SK-N-DZ (cell line): ENCODE measurements around the gene C3orf18.

ENCODE experiments used
- DNase-seq: peaks from one replicate; pipeline ENCODE4 v3.0.0-alpha.2; 2015; ENCODE audit warnings: low spot score

C3orf18 gene

DNA sequence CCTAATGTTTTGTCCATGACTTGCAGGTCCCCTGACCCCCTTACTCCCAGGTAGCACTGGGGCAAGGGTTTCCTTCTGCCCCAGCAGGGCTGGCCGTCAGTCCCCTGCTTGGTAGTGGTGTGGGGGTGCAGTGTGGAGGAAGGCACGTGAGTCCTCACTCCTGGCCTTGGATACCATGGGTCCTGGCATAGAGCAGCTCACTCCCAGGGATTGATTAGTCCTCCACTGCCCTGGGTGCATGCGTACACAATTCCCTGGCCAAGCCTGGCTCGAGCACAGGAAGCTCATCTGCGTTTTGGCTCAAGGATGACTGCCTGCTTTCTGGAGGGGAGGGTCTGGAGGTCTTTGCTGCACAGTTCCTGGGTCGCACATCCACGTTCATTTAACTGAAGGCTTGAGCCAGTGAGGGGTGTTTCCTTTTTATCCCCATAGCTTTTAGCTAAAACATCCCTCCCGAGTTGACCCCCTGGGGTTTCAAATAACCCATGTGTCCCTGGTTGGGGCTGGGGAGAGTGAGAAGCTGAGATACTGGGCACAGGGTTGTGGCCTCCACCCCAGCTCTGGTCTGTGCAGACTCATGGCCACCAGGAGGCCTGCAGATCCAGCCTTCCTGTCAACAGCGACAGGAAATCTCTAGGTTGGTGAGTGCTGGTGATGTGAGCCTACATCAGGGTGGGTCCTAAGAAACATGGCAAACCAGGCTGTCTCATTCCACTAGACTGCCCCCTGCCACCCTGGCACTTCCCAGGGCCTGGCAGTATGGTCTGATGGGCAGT is 13.3 kb upstream of the C3orf18 start:
- DNase-seq, result no peak

DNA sequence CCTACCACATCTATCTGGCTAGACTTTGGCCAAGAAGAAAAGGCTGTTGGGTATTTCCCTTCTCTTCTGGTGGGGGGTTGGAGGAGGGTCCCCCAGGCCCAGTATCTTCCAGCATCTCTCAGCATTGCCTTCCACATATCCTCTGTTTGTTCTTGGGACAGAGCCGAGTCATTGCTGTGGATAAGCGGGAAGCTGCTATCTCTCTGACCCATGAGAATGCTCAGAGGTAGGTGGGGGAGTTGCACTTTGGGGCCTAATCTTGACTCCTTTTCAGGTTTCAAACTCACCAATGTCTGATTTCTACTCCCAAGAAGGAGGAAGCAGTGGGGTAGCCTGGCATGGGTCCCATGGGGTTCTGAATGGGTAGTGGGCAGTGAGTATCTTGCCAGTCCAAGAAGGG is 9.8 kb upstream of the C3orf18 start:
- no peak for DNase-seq

DNA sequence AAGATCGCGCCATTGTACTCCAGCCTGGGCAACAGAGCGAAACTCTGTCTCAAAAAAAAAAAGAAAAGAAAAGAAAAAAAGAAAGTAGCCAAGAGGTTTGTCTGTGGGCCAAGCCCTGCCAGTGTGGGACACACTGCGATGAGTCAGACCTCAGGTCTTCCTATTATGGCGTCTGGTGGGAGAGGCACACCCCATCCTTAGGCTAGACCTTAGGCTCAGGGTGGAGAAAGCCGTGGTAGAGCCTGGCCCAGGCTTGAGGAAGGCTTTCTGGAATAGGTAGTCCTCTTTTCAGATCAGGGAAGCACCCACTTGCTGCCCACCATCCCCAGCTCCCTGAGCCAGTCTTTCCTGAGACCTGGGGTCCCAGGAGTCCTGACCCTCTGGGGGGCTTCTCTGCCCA is 7.8 kb upstream of the C3orf18 start:
- DNase-seq, result no peak

DNA sequence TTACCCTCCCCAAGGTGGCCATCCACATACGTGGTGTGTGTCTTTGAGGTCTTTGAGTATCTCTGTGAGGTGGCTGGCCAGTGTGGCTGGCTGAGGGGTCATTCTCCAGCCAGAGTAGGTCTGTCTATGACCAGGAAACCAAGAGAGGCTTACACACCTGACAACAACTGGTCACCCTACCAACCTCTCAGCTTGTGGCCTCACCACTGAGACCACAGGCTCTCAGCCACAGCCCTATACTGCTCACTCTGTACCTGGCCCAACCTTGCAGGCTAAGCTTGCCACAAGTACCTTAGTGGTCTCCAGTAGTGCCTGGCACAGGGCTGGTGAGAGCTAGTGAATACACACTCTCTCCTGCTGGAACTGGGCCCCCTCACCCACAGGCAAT is 6.9 kb upstream of the C3orf18 start:
- no peak for DNase-seq

DNA sequence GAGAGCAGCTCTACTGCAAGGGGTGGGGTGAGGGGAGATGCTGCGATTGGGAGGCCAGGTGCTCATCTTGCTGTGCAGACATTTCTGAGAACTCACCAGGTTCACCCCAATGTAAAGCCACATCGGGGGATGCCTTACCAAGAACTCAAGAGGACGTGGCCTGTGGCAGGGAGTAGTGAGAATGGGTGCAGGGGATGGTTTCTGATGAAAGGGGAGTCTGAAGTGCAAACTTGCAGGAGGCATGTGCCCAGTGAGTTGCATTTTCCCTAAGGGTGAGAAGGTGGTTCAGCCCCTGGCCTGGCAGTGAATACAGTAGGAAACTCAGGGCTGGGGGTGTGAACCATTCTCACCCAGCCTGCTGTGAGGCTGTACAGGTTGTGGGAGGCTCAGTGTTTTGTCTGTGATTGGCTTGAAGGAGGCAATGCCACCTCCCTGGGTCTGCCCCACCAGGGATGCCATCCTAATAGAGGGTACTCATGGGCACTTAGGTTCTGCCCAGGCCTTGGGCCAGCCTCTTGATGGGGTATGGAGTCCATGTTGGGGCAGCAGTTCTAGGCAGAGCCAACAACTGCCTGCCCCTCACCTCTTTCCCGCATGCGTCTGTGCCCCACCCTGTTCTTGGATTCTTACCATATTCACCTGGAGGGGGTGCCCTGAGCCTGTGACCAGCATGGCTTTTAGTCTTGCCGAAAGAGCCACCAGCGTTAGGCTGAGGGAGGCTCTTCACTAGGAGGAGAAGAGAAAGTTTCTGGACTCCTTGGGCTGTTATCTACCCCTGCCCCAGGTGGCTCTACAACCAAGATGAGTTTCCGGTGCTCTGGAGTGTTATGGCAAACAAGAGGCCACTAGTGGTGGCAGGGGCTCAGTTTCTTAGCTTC is 6.3 kb upstream of the C3orf18 start:
- no peak for DNase-seq

DNA sequence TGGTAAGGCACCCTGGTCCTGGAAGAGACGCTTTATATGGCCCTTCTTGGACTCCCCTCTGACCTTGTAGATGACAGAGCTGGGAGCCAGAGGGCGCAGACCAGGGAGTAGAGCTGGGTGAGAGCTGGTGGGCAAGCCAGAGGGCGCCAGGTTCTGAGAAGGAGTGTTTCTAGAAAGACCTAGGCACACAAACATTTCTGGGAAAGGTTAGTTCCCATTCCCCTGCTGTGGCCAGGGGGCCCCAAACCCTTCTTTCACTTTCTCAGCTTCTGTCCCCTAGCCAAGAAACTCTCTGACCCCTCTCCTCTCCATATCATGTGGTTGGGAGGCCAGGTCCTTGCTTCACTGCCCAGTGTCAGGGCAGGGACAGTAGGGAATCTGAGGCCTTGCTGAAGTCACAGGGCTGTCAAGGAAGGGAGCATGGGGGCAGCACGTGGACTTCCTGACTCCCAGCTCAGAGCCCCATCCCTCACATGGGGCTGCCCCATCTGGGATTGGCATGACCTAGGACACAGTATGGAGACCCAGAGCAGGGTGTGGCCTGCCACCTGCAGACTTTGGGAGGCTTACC is 5.3 kb upstream of the C3orf18 start:
- no peak for DNase-seq

DNA sequence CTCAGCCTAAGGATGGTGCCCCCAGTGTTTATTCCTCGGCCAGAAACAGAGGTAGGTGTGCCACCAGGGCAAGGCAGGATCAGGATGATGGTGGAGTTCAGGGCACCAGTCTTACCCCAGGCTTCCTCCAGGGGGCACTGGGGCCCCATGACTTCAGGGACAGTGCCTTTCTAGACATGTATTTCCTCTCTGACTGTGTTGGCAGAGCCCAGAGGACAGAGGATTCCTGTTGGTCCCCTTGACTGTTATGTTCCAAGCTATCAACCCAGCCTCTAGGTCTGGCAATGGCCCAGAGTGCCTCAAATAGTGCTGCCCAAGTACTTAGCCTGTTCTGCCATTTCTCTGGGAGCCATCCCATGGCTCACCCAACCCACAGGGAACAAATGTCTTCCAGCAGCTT is 4.6 kb upstream of the C3orf18 start:
- DNase-seq, result peak; percentile 33

DNA sequence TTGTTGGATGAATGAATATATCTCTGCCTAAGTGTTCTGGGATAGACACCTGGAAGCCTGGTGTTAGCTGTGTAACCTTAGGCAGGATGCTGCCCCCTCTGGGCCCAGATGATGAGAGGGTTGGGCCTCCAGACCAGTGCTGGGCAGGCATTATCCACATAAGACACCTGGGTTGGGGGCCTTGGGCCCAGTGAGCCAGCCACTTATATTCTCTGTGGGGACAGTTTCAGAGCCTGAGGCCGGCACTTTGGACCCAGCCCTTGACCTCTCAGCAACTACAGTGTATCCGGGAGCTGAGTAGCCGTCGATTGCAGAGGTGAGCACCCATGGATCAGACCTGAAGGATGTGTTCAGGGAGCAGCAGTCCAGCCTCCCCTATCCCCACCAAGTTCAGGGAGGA is 3.9 kb upstream of the C3orf18 start:
- no peak for DNase-seq

DNA sequence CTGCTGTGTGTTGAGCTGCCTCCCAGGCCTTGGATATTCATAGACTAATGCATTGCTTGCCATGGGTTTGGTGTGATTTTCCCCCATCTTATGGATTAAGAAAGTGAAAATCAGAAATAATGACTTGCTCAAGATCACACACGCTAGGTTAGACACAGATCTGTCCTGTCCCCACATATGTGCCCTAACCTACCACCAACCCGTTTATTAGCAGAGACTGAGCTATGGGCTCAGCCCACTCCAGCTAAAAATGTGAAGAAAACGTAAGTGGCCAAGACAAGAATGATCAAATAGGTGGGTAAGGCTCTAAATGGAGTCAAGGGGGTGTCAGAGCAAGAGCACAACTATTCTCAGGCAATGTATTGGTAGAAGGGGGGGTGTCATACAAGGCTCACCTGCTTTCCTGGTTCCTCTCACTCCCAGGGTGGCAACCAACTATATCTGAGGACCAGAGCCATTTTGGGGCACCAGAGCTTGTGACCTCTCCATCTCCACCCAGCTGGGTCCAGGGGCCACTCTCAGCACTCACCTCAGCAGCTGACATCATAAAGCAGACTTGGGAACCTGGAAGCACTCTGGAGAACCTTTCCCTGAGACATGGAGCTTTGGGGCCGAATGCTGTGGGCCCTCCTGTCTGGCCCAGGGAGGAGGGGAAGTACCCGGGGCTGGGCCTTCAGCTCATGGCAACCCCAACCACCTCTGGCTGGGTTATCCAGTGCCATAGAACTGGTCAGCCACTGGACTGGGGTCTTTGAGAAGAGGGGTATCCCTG is 3.1 kb upstream of the C3orf18 start:
- no peak for DNase-seq

DNA sequence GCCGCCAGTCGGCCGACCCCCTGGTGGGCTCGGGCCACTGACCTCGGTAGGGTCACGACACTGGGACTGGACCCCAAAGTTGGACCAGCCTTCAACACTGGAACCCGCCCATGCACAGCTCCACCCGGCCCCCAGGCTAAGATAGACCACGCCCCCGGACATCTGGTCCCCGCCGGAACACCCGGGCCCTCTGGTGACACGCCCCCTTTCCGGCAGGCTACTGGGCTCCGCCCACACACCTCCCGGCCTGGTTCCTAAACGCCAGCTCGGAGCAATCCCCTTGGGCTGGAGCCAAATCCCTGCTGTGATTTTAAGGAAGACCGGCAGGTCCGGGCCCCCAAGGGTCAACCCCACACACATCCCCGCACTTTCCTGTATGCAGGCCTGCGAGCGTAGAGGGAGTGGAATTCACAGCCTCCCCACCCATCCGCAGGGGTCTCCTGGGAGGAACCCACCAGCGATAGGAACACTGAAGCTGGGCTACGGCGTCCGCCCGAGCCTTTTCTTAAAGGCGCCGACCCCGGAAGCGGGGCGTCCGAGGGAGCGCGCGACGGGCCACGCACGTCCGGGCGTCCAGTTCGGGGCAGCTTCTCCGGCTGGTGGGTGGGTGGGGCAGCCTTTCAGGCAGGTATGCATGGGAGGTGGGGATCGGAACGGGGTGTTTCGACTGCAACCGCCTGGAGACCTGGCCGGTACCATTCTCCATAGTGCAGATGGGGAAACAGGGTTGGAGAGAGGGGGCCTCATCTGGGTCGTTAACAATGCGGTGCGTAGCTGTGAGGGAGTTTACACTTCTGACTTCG is 1.6 kb upstream of the C3orf18 start, which contains the start of gene HEMK1:
Gene HEMK1, plus strand, starts transcription at position 576 of the 803 bp plus-strand sequence. CDS start 1,583 bp downstream, outside the sequence.
- peak; percentile 92 for DNase-seq

DNA sequence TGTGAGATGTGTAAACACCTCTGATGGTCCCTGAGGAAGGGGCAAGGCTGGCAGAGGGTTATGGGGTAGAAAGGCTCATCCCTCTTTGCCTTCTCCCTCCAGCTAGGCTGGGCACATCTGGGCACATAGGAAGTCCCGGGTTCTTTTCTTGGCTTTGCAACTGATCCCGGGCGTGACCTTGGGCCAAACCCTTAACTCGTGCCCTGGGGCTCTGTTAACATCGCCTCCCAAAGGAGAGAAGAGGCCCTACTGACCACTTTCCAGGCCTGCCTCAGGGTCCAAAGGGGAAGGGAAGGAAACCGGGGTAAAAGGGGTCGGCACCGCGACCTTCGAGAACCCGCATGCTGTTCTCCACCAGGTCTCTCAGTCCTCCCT is 549 bp downstream of the C3orf18 start:
- DNase-seq, result no peak

DNA sequence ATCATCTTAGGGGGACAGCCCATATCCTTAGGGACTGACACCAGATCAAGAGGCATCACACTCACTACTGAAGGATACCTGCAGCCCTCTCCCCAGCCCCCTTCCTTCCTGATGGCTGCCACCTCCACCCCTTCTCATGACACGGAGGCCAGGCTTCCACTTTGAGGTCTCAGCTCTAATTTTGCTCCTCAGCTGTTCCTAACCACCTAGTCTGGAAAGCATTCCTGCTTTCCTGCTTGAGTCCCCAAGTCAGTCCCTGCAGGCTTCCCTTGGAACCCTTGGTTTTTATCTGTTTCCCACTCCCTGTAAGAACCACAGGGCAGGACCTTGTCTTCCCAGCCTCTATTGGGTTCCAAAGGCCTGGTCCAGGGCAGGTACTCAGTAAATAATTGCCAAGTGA is 3.2 kb downstream of the C3orf18 start:
- no peak for DNase-seq

DNA sequence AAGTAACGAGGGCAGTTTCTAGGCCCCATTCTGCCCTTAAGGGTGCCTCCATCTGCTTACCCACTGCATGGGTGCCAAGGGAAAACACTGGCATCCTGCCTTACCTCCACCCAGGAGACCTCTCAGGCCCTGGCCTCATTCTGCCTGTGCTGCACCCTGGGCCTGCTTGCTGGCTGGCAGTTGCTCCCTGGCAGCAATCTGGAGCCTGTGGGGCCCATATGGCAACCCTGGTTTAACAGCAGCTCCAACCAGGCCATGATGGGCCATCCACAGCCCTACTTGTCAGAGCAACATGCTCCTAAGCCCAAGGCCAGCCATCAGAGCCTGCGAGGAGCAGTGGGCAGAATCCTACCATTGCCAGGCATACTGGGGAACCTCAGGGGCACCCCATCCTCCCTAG is 3.7 kb downstream of the C3orf18 start:
- DNase-seq, result no peak

DNA sequence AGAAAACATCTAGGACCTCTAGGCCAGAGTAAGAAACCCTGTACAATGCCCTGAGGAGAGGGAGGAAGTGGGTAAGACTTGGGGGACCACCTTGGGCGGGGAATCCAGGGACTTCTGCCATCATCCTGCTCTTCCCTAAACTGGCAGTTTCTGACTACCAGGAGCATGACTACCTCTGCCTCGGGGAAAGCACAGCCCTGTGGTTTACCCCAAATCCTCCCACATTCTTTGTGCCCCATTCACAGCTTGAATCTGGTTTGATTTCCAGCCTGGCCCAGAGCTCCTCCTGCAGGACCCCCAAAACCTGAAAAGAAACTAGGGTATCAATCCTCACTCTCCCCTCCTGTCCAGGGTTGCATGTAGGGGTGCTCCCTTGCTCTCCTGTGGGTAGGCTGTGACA is 4.7 kb downstream of the C3orf18 start:
- DNase-seq, result no peak

DNA sequence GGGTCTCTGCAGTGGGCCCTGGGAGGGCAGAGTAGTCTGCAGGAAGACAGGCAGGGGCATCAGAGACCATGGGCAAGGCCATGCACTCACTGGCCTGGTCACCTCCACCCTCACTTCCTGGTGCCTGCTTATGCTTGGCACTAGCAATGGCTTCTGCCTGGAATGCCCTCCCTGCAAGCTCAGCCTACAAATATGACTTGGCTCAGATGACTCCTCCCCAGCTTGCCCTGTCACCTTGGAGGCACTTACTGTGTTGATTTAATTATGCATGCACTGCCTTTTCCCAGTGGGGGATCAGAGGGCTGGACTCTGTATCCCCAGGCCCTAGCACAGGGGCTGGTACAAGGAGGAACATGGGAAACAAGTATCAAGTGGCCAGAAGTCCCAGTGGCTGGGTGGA is 7.8 kb downstream of the C3orf18 start:
- peak; percentile 47 for DNase-seq

DNA sequence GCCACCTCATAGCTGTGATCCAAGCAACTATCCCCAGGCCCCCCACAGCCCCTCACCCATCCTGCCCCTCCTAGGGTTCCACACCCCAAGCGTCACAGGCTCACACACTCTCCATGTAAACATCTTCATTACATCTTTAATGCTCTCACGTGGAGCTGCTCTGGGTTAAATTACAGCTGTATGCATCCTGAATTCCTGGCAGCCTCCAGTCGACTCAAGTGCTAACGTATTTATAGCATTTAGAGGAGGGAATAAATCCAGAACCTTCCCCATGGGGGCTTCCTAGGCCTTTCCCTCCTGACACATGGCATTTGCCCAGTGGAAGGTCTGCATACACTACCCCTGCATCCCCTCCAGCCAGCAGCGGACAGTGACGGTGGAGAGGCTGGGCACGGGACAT is 9.6 kb downstream of the C3orf18 start:
- DNase-seq, result no peak

DNA sequence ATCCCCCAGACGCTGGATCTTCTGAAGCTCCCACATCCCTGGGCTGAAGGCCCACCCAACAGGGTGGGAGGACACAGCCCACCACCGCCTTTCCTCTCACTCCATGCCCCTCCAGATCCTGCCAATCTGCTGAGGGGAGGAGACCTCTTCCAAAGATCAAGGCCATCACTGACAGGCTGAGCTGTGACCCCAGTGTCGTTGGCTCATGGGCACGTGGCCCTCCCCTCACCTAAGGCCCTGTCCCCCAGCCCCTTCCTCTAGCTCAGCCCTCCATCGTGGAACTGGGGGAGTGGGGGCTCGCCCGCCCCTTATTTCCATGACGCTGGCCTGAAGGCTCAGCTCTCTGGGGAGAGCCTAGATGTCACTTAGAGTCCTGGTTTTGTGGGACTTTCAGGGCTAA is 10.4 kb downstream of the C3orf18 start:
- no peak for DNase-seq

DNA sequence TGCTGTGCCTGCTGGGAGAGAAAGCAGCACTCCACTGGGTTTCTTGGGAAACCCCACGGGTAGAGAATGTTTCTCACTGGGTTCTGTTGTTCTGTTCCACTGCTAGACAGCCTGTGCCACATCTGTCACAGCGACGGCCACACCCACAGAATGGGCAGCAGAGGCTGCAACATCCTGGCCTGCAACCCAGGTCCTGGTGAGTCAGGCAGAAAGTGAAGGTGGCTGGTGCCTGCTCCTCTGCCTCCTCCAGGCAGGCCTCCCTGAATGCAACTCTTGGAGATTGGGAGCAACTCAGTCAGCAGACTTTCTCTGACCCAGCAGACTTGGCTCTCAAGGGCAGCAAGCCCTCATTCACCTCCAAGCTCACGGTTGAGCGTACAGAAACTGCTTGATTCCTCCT is 13.0 kb downstream of the C3orf18 start:
- no peak for DNase-seq

DNA sequence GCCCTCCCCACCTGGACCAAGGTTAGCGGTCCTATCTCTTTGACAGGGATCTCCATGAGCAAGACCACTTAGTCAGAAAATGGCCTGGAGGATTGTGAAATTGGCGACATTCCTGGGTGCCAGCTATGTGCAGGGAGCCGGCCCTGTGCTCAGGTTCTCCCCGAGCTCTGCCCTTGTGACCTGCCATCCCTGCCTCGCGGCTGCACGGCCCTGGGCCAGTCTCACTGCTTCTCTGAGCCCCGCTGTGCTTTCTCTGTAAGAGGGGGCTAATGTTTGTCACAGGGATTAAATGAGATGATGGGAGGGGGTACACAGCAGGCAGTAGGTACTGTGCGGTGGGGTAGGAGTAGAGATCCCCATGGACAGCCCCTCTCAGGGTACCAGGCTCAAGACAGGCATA is 14.9 kb downstream of the C3orf18 start:
- no peak for DNase-seq

DNA sequence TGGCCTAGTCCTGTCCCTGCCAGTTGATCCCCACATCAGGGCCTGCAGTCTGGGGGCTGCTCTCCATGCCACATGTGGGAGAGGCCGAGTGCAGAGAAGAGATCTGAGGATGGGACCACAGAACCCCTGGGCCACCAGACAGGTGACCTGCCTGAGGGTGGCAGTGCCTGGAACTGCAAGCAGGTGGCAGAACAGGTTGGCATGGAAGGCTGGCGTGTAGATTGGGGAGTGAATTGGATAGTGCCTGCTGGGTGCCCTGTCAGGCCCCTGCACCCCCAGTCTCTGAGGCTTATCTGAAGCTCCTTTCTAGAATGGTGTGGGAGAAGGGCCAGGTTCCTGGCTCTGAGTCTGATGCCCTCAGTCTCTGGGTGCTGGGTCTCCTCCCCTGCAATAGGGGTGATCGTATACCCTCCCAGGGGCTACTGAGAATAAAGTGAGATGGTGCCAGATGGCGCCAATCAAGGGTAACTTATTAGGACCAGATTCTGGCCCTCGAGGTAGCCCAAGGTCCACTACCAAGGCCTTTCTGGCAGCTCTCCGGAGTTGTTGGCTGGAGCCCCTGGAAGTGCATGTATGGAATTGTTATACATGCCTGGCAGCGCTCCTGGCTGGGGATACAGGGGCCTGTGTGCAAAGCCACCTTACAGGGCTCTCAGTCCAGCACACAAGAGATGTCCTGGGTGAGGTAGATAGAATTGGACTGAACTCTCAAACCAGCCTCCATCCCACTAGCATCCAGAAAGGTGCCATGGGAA is 15.7 kb downstream of the C3orf18 start:
- DNase-seq, result no peak
